Measurements from ENCODE around the gene PTPRN2.
"Not testable (repeated sequence)": the region's sequence is repeated elsewhere in the genome, so short reads cannot be mapped to it uniquely, and the experiment has no call there.

PTPRN2 gene

DNA sequence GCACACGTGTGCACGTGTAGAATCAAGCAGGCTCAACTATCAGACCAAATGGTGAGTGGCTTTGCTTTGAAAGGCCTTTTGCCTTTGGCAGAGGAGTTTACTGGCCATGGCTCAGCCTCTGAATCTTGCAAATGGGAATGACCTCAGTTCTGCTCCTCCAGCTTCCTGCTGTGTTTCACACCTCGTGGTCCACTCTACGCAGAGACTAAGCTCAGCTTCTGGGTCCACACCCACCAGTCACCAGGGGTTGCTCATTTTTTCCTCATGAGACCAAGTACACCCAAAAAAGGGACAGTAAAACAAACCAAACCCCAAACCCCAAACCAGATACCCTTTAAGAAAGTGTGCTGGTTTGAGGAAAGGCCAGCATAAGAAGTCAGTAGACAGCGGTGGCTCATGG lies 1014.4 kb downstream of the PTPRN2 start:
- DNase-seq = no peak

- DNase-seq = no peak
Measured at GRCh38 chr7:157572622-157573021, 1015.0 kb downstream of the PTPRN2 start.

DNA sequence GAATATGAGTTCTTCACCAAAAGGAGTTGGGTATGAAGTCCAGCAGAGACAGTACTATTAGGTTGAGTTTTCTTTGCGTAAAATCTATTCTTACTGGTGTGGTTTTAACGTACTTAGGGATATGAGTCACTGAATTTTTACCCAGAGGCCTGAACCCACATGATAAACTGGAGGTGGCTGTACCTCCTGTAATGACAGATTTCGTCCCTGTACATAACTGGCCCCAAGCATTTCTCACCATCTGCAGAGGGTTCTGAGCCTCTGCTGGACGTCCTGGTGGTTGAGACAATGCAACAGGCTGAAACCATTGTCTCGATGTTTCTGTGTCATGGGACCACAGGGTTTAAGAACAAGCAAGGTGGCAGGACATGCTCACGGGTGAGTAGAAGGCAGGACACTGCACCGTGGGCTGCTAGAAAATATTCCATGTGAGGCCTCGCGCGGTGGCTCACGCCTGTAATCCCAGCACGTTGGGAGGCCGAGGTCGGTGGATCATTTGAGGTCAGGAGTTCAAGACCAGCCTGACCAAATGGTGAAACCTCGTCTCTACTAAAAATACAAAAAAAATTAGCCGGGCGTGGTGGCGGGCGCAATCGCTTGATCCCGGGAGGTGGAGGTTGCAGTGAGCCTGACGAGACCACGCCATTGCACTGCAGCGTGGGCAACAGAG lies 1017.0 kb downstream of the PTPRN2 start:
- no peak for DNase-seq

- DNase-seq = no peak
Measured at GRCh38 chr7:157569967-157570366, 1017.7 kb downstream of the PTPRN2 start.

DNA sequence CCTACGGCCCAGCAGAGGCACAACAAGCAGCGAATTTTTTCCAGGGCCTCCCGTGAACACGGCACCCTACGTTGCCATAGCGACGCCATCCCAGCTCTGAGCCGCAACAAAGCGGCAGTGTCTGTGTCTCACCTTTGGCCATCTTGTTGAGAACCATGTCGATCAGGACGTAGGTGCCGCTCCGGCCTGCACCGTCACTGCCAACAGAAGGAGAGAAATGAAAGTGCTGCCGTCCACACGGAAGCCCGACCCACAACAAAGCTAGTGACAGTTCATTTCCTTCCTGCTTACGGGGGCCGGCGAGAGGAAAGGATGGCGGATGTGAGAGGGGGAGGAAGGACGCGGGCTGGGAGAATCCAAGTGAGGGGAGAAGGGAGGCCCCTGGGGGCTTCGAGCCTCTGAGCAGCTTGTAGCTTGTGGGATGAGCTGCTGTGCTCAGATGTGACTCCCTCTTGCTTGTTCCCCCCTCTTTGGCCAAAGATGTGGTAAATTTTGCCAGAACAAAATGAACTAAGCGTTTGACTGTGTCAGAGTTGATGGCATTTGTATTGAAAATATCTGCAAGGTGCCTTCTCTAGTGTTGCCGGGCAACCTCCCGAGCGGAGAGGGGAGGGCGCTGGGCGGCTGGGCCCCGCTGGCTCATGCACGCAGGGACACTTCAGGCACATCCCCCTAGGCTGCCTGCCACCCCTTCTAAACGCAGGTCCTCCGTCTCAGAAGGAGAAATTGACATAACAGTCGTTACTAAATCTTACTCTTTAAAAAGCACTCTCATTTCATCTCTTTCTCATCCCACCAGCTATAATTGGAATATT lies 1018.6 kb downstream of the PTPRN2 start:
- DNase-seq = peak; percentile 68

DNA sequence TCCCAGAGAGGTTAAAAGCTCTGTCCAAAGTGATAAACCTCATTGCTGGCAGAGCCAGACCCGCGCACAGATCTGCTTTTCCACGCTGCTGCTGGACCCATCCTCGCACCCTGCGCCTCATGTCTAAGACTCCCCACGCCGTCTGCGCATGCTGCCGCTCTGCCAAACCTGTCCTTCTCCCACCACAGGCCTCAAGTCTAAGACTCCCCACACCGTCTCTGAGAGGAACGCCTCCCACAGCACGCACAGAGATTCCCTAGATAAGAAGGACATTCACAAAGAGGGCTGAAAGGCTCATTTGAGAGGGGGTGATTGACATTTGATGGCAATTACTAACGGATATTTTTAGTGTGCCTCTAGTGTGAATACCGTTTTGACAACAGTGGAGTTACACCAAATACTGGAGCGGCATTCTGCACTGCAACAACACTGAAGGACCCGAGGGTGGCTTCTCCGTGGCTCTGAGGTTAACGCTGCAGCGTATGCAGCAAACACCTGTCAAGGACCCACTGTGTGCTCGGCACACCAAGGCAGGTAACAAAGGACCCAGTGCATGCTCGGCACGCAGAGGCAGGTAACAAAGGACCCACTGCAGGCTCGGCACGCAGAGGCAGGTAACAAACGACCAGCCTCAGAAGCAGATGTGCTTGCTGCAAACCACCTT lies 1019.4 kb downstream of the PTPRN2 start:
- no peak for DNase-seq

- no peak for DNase-seq
Measured at GRCh38 chr7:157567666-157568065, 1020.0 kb downstream of the PTPRN2 start.

GRCh38 chr7:157566631-157567006 lies 1021.0 kb downstream of the PTPRN2 start:
- no peak for DNase-seq

DNA sequence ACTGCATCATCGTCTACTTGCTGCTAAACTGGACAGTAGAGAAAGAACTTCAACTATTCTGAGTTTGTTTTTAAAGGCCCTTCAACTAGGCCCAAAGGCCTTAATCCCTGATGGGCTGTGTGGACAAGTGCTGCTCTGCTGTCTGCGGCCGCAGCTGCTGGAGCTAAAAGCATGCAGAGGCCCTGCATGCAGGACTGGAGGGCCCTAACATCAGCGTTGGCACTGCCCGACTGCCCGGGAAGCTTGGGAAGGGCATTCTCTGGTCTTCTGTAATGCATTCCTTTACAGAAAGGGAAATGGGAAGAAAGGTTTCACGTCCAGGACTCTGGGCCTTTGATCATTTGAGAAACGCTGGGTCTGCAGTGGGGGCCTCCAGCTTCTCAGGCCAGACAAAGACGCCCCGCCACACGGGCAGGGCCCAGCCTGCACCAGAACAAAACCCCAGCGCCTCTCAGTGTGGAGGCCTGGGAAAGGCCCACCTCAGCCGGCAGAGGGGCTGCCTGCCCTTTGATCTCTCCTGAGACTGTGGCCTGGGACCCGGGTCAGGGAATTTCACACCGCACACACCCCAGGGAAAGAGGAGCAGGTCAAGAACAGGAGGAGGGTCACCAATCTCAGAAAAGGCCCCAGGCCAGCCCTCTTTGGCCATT lies 1021.5 kb downstream of the PTPRN2 start:
- DNase-seq = no peak

DNA sequence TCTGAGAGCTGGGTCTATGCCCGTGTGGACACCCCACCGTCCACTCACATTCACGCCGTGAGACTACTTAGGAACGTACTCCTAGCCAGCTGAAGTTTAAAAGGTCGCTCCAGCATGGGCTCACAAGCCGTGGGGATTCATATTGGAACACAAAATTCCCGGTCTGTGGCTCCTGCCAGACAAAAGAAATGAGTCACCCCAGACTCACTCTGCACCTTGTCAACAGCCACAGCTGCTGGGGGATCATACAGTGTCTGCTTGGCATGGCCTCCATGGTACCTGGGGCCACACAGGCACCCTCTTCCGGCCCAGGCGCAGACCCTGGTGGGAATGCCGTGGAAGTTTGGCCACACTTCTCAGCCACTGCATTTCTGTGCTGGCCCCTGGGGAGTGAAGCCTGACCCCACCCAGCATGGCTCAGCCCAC lies 1022.4 kb downstream of the PTPRN2 start:
- no peak for DNase-seq

- no peak for DNase-seq
Measured at GRCh38 chr7:157564517-157565177, 1023.0 kb downstream of the PTPRN2 start.

GRCh38 chr7:157563467-157564135 lies 1024.0 kb downstream of the PTPRN2 start:
- not testable (repeated sequence) for DNase-seq

- DNase-seq = not testable (repeated sequence)
Measured at GRCh38 chr7:157562522-157563398, 1024.9 kb downstream of the PTPRN2 start.

- DNase-seq = no peak
Measured at GRCh38 chr7:157561816-157562410, 1025.7 kb downstream of the PTPRN2 start.

GRCh38 chr7:157561523-157561785 lies 1026.2 kb downstream of the PTPRN2 start:
- no peak for DNase-seq

DNA sequence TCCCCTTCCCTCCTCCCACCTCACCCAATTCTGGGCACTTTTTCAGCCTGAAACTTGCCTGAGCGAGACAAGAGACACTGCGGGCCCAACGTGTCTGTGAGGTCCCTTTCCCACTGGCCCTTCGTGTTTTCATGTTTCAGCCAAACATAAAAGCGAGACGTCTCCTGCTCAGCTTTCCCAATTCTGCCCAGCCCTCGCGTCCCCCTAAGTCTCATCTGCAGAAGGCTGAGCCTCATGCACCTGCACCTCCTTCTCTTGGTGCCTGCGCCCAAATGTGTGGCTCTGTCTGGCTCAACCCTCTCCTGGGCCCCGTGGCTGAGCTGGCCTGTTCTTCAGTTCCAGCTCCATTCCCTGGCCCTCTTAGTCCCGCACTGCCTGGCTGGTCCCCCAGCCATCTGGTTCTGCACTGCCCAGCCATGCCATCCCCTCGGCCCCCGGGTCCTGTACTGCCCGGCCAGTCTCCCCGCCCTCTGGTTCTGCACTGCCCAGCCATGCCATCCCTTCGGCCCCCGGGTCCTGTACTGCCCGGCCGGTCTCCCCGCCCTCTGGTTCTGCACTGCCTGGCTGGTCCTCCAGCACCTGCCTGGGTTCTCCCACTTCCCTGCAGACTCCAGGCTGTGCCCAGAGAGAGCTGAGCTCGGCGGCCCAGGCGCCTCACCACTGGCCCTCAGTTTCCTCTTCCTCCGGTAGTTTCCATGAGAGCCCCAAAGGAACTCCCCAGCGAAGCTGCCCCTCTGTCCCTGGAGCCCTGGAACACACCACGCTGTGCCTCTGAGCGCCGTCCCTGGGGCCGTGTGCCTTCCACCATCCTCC lies 1026.7 kb downstream of the PTPRN2 start:
- DNase-seq = no peak

- DNase-seq = no peak
Measured at GRCh38 chr7:157560258-157560654, 1027.4 kb downstream of the PTPRN2 start.

DNA sequence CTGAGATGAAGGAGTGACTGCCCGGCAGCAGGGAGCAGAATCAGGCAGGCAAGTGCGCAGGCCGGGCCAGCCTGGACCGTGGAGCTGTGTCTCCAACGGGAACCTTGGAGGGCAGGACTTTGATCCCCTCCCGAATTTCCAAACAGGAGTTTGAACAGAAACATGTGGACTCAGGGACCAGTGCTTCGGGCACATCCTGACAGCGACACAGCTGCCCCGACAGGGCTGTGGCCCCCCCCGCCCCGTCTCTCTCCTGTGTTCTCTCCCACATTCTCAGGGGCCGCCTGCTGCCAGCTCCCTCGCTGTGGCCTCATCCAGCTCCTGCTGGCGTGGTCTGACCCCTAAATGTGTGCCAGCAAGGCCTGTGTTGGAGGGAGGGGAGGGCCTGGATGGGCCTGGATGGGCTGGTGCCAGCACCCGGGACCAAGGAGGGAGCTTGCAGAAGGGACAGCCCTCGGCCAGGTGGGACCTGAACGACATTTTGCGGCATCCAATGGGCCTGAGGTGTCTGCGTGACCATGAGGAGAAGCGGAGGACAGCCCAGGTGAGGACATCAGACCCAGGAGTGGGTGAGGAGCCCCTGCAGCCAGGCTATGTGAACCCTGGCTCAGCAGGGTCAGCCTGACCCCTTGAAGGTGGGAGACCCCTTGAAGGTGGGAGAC lies 1027.9 kb downstream of the PTPRN2 start:
- no peak for DNase-seq

GRCh38 chr7:157558875-157559595 lies 1028.6 kb downstream of the PTPRN2 start:
- no peak for DNase-seq

Data from stimulated activated CD4-positive, alpha-beta T cell treated with anti-CD3 and anti-CD28 coated beads, Interleukin-15, amount 100 ng/mL, for 24 hours (primary cell).